NK-92 treated with Interleukin-12 subunit alpha and Interleukin-12 subunit beta, amount 100 ng/mL, for 24 hours (cell line): Measurements from ENCODE around the gene RWDD3.

Source experiments
- DNase-seq: peaks from one replicate; lab custom pipeline; 2025; lab: John Stamatoyannopoulos, UW

RWDD3 gene, protein sequence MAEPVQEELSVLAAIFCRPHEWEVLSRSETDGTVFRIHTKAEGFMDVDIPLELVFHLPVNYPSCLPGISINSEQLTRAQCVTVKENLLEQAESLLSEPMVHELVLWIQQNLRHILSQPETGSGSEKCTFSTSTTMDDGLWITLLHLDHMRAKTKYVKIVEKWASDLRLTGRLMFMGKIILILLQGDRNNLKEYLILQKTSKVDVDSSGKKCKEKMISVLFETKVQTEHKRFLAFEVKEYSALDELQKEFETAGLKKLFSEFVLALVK

GRCh38 chr1:95233737-95234500 is at the start of gene RWDD3:
Gene RWDD3, plus strand, starts transcription at chr1:95234210. Its CDS starts 21 bp downstream, at chr1:95234231.
- DNase-seq, result peak; percentile 84

- DNase-seq, result no peak
Measured at GRCh38 chr1:95186149-95186548, 47.9 kb upstream of the RWDD3 start.

GRCh38 chr1:95193591-95193990 is 40.4 kb upstream of the RWDD3 start:
- DNase-seq, result no peak

DNA sequence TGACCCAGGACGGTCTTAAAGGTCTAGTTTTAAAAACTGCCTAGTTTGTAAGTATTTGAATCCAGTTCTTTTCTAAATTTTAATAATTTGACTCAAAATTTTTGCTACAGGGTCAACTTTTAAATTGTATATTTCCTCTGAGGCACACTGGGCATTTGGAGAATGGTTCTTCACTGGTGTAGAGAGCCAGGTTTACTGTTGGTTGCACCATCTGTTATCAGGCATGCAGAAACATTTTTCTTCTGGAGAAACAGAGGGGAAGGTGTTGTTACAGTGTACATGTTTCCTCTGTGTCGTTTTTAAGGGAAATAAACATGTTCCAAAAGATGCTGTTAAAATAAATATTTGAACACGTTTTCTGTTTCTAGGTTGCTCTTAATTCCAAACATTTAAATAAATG is 39.0 kb upstream of the RWDD3 start:
- no peak for DNase-seq

DNA sequence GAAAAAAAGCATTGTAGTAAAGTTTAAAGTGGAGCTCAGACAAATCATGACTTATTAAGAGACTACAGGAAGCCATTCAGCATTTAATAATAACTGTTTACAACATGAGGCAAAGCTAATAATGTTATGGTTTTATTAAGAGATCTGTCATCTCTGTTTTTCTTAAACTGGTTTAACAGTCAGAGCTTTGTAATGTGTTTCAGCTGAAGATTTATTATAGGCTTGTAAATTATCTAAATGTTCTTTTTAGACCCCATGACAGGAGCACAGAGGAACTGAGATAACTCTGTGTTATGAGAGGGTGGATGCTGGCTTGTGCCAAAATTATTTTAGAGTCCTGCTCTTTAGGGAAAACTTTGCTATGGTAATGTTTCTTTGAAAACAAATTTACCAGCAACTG is 38.0 kb upstream of the RWDD3 start:
- DNase-seq, result no peak

GRCh38 chr1:95197616-95198252 is 36.3 kb upstream of the RWDD3 start:
- no peak for DNase-seq

GRCh38 chr1:95201905-95202304 is 32.1 kb upstream of the RWDD3 start:
- DNase-seq, result no peak

DNA sequence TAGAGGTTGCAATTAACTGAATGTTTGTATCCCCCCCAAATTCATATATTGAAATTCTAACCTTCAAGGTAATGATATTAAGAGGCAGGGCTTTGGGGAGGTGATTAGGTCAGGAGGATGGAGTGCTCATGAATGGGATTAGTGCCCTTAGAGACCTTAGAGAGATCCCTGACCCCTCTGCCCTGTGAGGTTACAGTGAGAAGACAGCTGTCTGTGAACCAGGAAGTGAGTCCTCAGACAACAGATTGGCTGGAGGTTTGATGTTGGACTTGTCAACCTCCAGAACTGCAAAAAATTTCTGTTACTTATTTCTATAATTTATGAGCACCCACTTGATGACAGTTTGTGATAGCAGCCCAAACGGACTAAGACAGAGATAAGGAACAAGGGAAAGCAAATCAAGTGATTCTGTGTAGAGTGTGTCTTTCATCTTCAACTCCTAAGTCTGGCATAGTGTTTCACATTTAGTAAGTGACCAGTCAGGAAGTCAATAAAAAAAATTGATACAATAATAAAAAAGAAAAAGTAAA is 30.0 kb upstream of the RWDD3 start:
- DNase-seq, result no peak

DNA sequence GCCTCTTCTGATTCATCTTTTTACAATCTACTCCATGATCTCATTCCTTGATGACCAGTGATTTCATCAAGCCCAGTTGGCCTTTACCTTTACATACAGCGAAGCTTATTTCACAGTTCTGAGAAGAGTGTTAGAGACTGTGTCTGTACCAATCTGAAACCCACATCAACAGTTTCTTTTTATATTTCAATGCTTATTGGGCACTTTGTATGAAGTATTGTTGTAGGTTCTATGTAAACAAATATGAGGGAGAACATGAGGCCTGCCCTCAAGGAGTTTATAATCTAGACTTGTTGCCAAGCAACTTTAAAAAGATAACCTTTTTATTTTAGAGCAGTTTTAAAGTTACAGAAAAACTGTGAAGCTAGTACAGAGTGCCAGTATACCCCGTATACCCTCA is 27.5 kb upstream of the RWDD3 start:
- no peak for DNase-seq

DNA sequence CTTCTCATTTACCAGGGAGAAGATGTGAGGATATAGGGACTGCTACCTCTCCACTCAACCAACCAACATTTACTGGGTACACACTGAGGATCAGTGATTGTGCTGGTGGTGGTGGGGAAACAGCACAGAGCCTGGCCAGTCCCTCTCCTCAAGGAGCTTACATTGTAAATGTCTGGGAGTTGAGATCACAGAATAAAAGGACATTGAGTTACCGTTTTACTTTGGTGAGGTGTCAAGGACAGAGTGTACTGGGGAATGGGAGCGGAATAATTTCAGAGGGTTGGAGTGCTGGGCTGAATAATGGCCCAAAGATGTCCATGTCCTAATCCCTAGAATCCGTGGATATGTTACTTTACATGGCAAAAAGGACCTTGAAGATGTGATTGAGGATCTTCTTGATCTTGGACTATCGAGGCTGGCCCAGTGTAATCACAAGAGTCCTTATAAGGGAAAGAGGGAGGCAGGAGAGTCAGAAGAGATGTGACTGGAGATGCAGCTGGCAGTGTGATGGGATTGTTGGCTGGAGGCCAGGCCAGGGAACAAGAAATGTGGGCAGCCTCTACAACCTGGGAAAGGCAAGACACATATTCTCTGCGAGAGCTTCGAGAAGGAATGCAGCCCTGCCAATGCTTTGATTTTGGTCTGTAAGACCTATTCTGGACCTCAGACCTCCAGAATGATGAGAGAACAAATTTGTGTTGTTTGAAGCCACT is 26.6 kb upstream of the RWDD3 start:
- DNase-seq, result no peak

DNA sequence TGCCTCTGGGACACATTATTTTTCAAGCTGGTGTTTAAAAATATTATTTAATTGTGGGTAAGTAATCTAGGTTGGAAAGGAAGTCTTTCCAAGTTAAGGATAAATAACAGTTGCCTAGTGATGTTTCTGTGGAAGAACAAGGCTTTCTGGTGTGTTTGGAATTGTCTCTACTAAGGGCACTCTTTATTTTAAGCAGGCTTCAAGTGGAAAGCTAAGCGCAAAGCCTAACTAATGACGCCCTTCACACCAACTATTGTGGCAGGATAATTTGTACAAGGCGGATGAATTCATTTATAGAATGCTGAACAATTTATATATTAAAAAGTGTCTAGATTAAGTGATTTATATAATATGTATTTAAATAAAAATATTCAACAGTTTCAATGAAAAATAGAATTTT is 25.1 kb upstream of the RWDD3 start:
- DNase-seq, result no peak

GRCh38 chr1:95209291-95209690 is 24.7 kb upstream of the RWDD3 start:
- no peak for DNase-seq

- DNase-seq, result no peak
Measured at GRCh38 chr1:95216292-95216990, 17.6 kb upstream of the RWDD3 start.

- no peak for DNase-seq
Measured at GRCh38 chr1:95217371-95217770, 16.6 kb upstream of the RWDD3 start.

GRCh38 chr1:95219407-95219806 is 14.6 kb upstream of the RWDD3 start:
- no peak for DNase-seq

GRCh38 chr1:95221306-95221705 is 12.7 kb upstream of the RWDD3 start:
- no peak for DNase-seq

- DNase-seq, result no peak
Measured at GRCh38 chr1:95222629-95223028, 11.4 kb upstream of the RWDD3 start.

- DNase-seq, result no peak
Measured at GRCh38 chr1:95223110-95223509, 10.9 kb upstream of the RWDD3 start.

DNA sequence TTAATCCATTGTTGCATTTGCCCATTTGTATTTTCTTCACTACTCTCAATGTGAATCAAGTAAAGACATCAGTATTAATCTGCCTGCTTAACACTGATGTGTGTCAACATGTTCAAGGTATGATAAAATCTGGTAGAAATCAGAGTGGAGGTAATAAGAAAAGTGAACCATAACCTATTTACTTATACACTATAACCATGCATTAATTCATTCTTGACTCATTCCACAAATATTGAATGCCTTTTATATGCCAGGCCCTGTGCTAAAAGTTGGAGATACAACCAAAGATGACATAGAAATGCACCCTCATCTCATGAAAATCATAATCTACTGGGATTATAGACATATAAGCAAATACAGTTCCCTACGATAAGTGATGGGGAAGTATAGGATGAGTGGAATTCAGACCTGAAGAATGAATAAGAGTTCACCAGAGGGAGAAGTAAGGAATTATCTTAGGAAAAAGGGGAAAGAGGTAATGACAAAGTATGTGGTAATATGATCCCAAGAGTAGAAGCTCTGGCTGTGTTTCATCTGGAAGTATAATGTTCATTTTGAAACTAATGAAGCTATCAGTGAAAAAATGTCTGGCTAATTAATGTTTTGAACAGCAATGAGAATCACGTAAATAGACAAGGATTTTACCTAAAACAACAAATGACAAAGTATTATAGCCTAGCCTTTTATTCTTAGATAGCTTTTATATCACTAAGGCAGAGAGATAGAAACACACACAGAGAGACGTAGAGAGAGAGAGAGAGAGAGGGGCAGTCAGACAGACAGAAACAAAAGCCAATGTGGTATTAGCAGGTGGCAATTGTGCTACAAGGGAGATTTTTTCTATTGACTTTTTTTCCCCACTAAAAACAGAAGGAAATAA is 7.0 kb upstream of the RWDD3 start:
- no peak for DNase-seq

- no peak for DNase-seq
Measured at GRCh38 chr1:95229037-95229436, 5.0 kb upstream of the RWDD3 start.

- no peak for DNase-seq
Measured at GRCh38 chr1:95229706-95230105, 4.3 kb upstream of the RWDD3 start.
